Esophagus muscularis mucosa (tissue), 2 donors: ENCODE data around the gene FRMD5.

Experiments
- POLR2A ChIP-seq: fragments of 450-650 bp; IDR thresholded peaks from one replicate; pipeline ENCODE4 v1.6.1; 2017; ENCODE audit warnings: antibody characterized with exemption, moderate library complexity, mild to moderate bottlenecking, low read depth
- POLR2AphosphoS5 ChIP-seq, 2 donors: sonication (generic); formaldehyde crosslinking; IDR thresholded peaks; one replicate each; pipeline ENCODE4 v1.6.1; 2017; ENCODE audit warnings: antibody characterized with exemption in 2 of 2

GRCh38 chr15:44207643-44208042 lies 12.6 kb upstream of the FRMD5 start:
- no peak for TF ChIP-seq POLR2AphosphoS5 (IDR thresholded peaks at IDR 0.05)
- TF ChIP-seq POLR2A = no peak
